IMR-90 (cell line): Measurements from ENCODE around the gene CBX8. TPM values are rescaled to one million over a fixed set of nuclear protein-coding genes. Genes with fewer than 3 reads are reported as not detected.

ENCODE experiments used
- ATAC-seq: fragments of 200-7000 bp; cut with Tn5 transposase; 2 replicates; pipeline ENCODE4 v1.9.1; 2020; ENCODE audit warnings: low read depth, mild to moderate bottlenecking, moderate library complexity
- BruUV-seq: library from RNA; stranded (reverse); fragments of 400-500 nt; replicated peaks from 2 replicates; lab custom pipeline; 2021; lab: Mats Ljungman, UMichigan
- CTCF ChIA-PET: fragments of 300-600 bp; formaldehyde crosslinking; extraction: SDS; loops from one replicate; lab custom pipeline; 2021; ENCODE audit warnings: antibody characterized with exemption; lab: Yijun Ruan, JAX
- POLR2A ChIA-PET: fragments of 300-600 bp; sonication (Branson Sonifier 250); formaldehyde crosslinking; loops from one replicate; lab custom pipeline; 2022; ENCODE audit warnings: antibody characterized with exemption; ENCODE audit not compliant: unreplicated experiment; lab: Charles Lee
- DNase-seq: peaks from one replicate; pipeline ENCODE4 v3.0.0; 2013
- H2AFZ ChIP-seq: replicated peaks from 2 replicates; pipeline ENCODE3; 2013; ENCODE audit warnings: low read length, mild to moderate bottlenecking; ENCODE audit not compliant: poor library complexity
- H2AK5ac ChIP-seq: 2 replicates; pipeline ENCODE4 v1.6.1; 2013; ENCODE audit warnings: low read depth, low read length, inconsistent platforms
- H2AK9ac ChIP-seq: replicated peaks from 2 replicates; pipeline ENCODE3; 2013; ENCODE audit warnings: mild to moderate bottlenecking, low read depth, low read length, moderate library complexity; ENCODE audit not compliant: poor library complexity
- H2BK120ac ChIP-seq: 2 replicates; pipeline ENCODE4 v1.6.1; 2013; ENCODE audit warnings: low read depth, low read length, inconsistent platforms
- H2BK15ac ChIP-seq: 3 replicates; pipeline ENCODE4 v1.6.1; 2013; ENCODE audit warnings: low read depth, low read length, inconsistent platforms
- H2BK20ac ChIP-seq: 2 replicates; pipeline ENCODE4 v1.6.1; 2013; ENCODE audit warnings: low read depth, mild to moderate bottlenecking, inconsistent platforms, low read length, moderate library complexity
- H2BK5ac ChIP-seq: 2 replicates; pipeline ENCODE4 v1.6.1; 2013; ENCODE audit warnings: mild to moderate bottlenecking, low read depth, low read length, inconsistent platforms; ENCODE audit not compliant: poor library complexity, severe bottlenecking
- H3K14ac ChIP-seq: replicated peaks from 2 replicates; pipeline ENCODE4 v1.6.1; 2013; ENCODE audit warnings: low read depth, low read length, inconsistent platforms
- H3K18ac ChIP-seq: 2 replicates; pipeline ENCODE4 v1.6.1; 2013; ENCODE audit warnings: low read depth, low read length, control low read depth
- H3K23ac ChIP-seq: 2 replicates; pipeline ENCODE4 v1.6.1; 2013; ENCODE audit warnings: low read depth, low read length, inconsistent platforms
- H3K27ac ChIP-seq: 2 replicates; pipeline ENCODE4 v1.5.1; 2013; ENCODE audit warnings: mild to moderate bottlenecking, control low read depth, low read length; ENCODE audit not compliant: insufficient read depth
- H3K27me3 ChIP-seq: 2 replicates; pipeline ENCODE4 v1.6.1; 2013; ENCODE audit warnings: low read length; ENCODE audit not compliant: control insufficient read depth, insufficient read depth
- H3K36me3 ChIP-seq: 2 replicates; pipeline ENCODE4 v1.6.1; 2013; ENCODE audit warnings: low read length, mixed read lengths; ENCODE audit not compliant: control insufficient read depth, insufficient read depth
- H3K4ac ChIP-seq: 2 replicates; pipeline ENCODE4 v1.6.1; 2013; ENCODE audit warnings: low read depth, low read length, inconsistent platforms
- H3K4me1 ChIP-seq: 2 replicates; pipeline ENCODE4 v1.6.1; 2013; ENCODE audit warnings: low read length, mixed read lengths; ENCODE audit not compliant: control insufficient read depth, insufficient read depth
- H3K4me2 ChIP-seq: 2 replicates; pipeline ENCODE4 v1.6.1; 2013; ENCODE audit warnings: low read depth, mild to moderate bottlenecking, control low read depth, low read length, moderate library complexity
- H3K4me3 ChIP-seq: 2 replicates; pipeline ENCODE4 v1.5.1; 2013; ENCODE audit warnings: low read depth, mild to moderate bottlenecking, control low read depth, low read length, moderate library complexity; ENCODE audit not compliant: insufficient read depth
- H3K56ac ChIP-seq: 2 replicates; pipeline ENCODE4 v1.6.1; 2013; ENCODE audit warnings: low read length, inconsistent platforms; ENCODE audit not compliant: insufficient read depth; ENCODE audit errors: extremely low read depth
- H3K79me1 ChIP-seq, 2 experiments: 2 replicates each; pipeline ENCODE4 v1.6.1; 2013; ENCODE audit warnings: low read length in 2 of 2, inconsistent platforms in 1 of 2, low read depth in 1 of 2
- H3K9ac ChIP-seq: 2 replicates; pipeline ENCODE4 v1.6.1; 2013; ENCODE audit warnings: low read depth, low read length, control low read depth
- H3K9me1 ChIP-seq: 2 replicates; pipeline ENCODE4 v1.6.1; 2013; ENCODE audit warnings: low read length, inconsistent platforms; ENCODE audit not compliant: insufficient read depth
- H3K9me3 ChIP-seq: 2 replicates; pipeline ENCODE4 v1.6.1; 2013; ENCODE audit warnings: low read length; ENCODE audit not compliant: control insufficient read depth, insufficient read depth
- H4K20me1 ChIP-seq: 2 replicates; pipeline ENCODE4 v1.6.1; 2013; ENCODE audit warnings: low read length, inconsistent platforms; ENCODE audit not compliant: insufficient read depth
- H4K5ac ChIP-seq: 2 replicates; pipeline ENCODE4 v1.6.1; 2013; ENCODE audit warnings: mild to moderate bottlenecking, low read depth, low read length, control low read depth
- H4K8ac ChIP-seq, 2 experiments: 2 replicates each; pipeline ENCODE4 v1.6.1; 2013; ENCODE audit warnings: low read depth in 2 of 2, low read length in 2 of 2, control low read depth in 1 of 2, inconsistent platforms in 1 of 2
- H4K91ac ChIP-seq: 2 replicates; pipeline ENCODE4 v1.6.1; 2013; ENCODE audit warnings: low read depth, low read length, inconsistent platforms; ENCODE audit not compliant: insufficient read depth
- CEBPB ChIP-seq: IDR thresholded peaks from 2 replicates; pipeline ENCODE4 v1.6.1; 2012; ENCODE audit warnings: low read depth, low read length, improper control_type of control experiment
- CHD1 ChIP-seq: IDR thresholded peaks from 2 replicates; pipeline ENCODE4 v1.6.1; 2012; ENCODE audit warnings: low read depth, low read length, improper control_type of control experiment
- MAFK ChIP-seq: IDR thresholded peaks from 2 replicates; pipeline ENCODE4 v1.6.1; 2012; ENCODE audit warnings: low read depth, low read length, improper control_type of control experiment
- MXI1 ChIP-seq: IDR thresholded peaks from 2 replicates; pipeline ENCODE4 v1.6.1; 2012; ENCODE audit warnings: low read depth, mild to moderate bottlenecking, low read length, moderate library complexity, borderline replicate concordance
- SMC3 ChIP-seq: fragments of 150-350 bp; IDR thresholded peaks from 2 replicates; pipeline ENCODE4 v1.6.1; 2016; ENCODE audit warnings: low read depth, mild to moderate bottlenecking, antibody characterized with exemption, low read length, moderate library complexity
- WGBS, 2 experiments: methylation state at CpG; one replicate each; pipeline versions ENCODE4 v1.1.5 to v1.1.7; 2013; ENCODE audit warnings: missing lambda C conversion rate in 2 of 2; ENCODE audit not compliant: insufficient read length in 1 of 2; ENCODE audit errors: extremely low coverage in 2 of 2; 5-methylcytosine and 5-hydroxymethylcytosine counted together
- dilution Hi-C: fragments of 300-500 bp; cut with HindIII; formaldehyde crosslinking; loops from one replicate; pipeline ENCODE4 v1.14.3; 2018; ENCODE audit warnings: low sequenced_read_pairs; ENCODE audit not compliant: unreplicated experiment
- in situ Hi-C: fragments of 300-500 bp; cut with MboI; formaldehyde crosslinking; loops from 3 replicates; pipeline ENCODE4 v1.14.3; 2019; ENCODE audit warnings: low sequenced_read_pairs, inconsistent platforms, mixed read lengths
- intact Hi-C: fragments of 100-400 bp; cut with micrococcal nuclease; formaldehyde crosslinking; loops from 2 replicates; pipeline ENCODE4 v1.10.0; 2022
- polyA plus RNA-seq, 3 experiments: library from polyadenylated mRNA; depleted of rRNA; stranded (reverse); fragments of >200 nt; gene quantifications; 2 replicates each; pipeline ENCODE4 v1.2.3, GENCODE V29; 2012; ENCODE audit warnings: low replicate concordance in 1 of 3
- total RNA-seq: library from RNA; depleted of rRNA; stranded (reverse); fragments of >200 nt; gene quantifications from 2 replicates; pipeline ENCODE4 v1.2.3, GENCODE V29; 2012; rRNA removed
- TF ChIP-seq, protein P1 (sequence below): conservative IDR thresholded peaks from 2 replicates; pipeline ENCODE4 v1.5.1; 2012; ENCODE audit warnings: mild to moderate bottlenecking, low read depth, low read length, improper control_type of control experiment

The CBX8 gene
- total and polyA plus RNA-seq, 2 of the 4 experiments (the other 2 are of a cell fraction) = 3.2 to 5.4 TPM

DNA sequence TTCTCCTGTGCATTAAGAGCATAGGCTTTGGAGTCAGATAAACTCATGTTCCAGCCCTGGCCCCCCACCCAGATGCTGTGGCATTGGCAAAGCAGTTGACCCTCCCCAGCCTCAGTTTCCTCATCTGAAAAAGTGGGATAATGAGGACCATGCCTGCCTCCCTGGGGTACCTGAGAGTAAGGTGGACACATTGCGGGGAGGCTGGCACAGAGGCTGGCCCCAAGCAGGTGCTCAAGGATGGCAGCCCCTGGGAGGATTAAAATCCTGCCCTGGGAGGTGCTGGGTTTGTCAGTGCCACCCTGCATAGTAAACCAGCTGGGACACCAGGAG is 54.3 kb downstream of the CBX8 start:
- DNase-seq = no peak
- H4K20me1 ChIP-seq = no peaks in the 10 kb centered on the region
- in situ Hi-C loops (no loop called here), dilution Hi-C loops (no loop called here), intact Hi-C loops (no loop called here)
- no TSS peak for BruUV-seq
- no peaks in the 10 kb centered on the region for H3K4me1 ChIP-seq
- H4K91ac ChIP-seq = no peak overlapping the region
- H3K4me3 ChIP-seq = no peak overlapping the region
- H3K14ac ChIP-seq = no peak overlapping the region
- H3K4me2 ChIP-seq = no peak overlapping the region
- TF ChIP-seq, protein P1, sequence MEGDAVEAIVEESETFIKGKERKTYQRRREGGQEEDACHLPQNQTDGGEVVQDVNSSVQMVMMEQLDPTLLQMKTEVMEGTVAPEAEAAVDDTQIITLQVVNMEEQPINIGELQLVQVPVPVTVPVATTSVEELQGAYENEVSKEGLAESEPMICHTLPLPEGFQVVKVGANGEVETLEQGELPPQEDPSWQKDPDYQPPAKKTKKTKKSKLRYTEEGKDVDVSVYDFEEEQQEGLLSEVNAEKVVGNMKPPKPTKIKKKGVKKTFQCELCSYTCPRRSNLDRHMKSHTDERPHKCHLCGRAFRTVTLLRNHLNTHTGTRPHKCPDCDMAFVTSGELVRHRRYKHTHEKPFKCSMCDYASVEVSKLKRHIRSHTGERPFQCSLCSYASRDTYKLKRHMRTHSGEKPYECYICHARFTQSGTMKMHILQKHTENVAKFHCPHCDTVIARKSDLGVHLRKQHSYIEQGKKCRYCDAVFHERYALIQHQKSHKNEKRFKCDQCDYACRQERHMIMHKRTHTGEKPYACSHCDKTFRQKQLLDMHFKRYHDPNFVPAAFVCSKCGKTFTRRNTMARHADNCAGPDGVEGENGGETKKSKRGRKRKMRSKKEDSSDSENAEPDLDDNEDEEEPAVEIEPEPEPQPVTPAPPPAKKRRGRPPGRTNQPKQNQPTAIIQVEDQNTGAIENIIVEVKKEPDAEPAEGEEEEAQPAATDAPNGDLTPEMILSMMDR = no peak
- TF ChIP-seq CEBPB (no peak), MXI1 (no peak), SMC3 (no peak), CHD1 (no peak), MAFK (no peak)
- H2BK5ac ChIP-seq = no peak overlapping the region
- POLR2A ChIA-PET = no interaction called here
- no peak overlapping the region for H3K56ac ChIP-seq
- H4K8ac ChIP-seq = no peak overlapping the region
- H2BK120ac ChIP-seq = no peak overlapping the region
- no peaks in the 10 kb centered on the region for H3K36me3 ChIP-seq
- peaks cover 70% of the 10 kb centered on the region for H3K27me3 ChIP-seq
- H2BK15ac ChIP-seq = no peak overlapping the region
- WGBS, 2 experiments = no CpG with 5 or more reads among the region's 1 CpG
- CTCF ChIA-PET = interaction anchor here (0.7 kb wide), 1 partner anchor 14 kb away, joined by 3 read pairs; no protein-coding TSS in a partner anchor
- H3K79me1 ChIP-seq = no peaks in the 10 kb centered on the region
- H3K4ac ChIP-seq = no peak overlapping the region
- no peak overlapping the region for H3K9ac ChIP-seq
- no peak overlapping the region for H2AFZ ChIP-seq
- H4K5ac ChIP-seq = no peak overlapping the region
- no peaks in the 10 kb centered on the region for H3K9me3 ChIP-seq
- no peak for ATAC-seq
- H2AK9ac ChIP-seq = no peak overlapping the region
- H2BK20ac ChIP-seq = no peak overlapping the region
- H2AK5ac ChIP-seq = no peak overlapping the region
- H3K9me1 ChIP-seq = no peaks in the 10 kb centered on the region
- H3K18ac ChIP-seq = no peak overlapping the region
- no peak overlapping the region for H3K27ac ChIP-seq
- no peak overlapping the region for H3K23ac ChIP-seq

Other genes starting within 250 kb of the CBX8 start
- not detected in 2 replicates for gene RBFOX3, start 186.0 kb downstream of the CBX8 start, total RNA-seq
- gene RBFOX3, start 186.0 kb downstream of the CBX8 start, polyA plus RNA-seq (2012; rRNA removed) = 0.09 TPM in 1 of 2 replicates, not detected in the other
- gene ENPP7, start 66.1 kb downstream of the CBX8 start, total RNA-seq = not detected in 2 replicates
- not detected in 2 replicates for gene ENPP7, start 66.1 kb downstream of the CBX8 start, polyA plus RNA-seq (2012; rRNA removed)
- gene CBX2, start 18.9 kb downstream of the CBX8 start, total RNA-seq = 2.0 and 2.2 TPM in 2 replicates
- 3.2 and 4.0 TPM in 2 replicates for gene CBX2, start 18.9 kb downstream of the CBX8 start, polyA plus RNA-seq (2012; rRNA removed)
- gene CBX4, start 42.4 kb upstream of the CBX8 start, total RNA-seq = 3.2 and 5.3 TPM in 2 replicates
- 9.4 and 12.9 TPM in 2 replicates for gene CBX4, start 42.4 kb upstream of the CBX8 start, polyA plus RNA-seq (2012; rRNA removed)
- gene TBC1D16, start 238.8 kb upstream of the CBX8 start, total RNA-seq = 14.4 and 16.7 TPM in 2 replicates
- 9.2 and 10.1 TPM in 2 replicates for gene TBC1D16, start 238.8 kb upstream of the CBX8 start, polyA plus RNA-seq (2012; rRNA removed)
- 0.90 and 1.9 TPM in 2 replicates for gene CCDC40, start 239.6 kb upstream of the CBX8 start, total RNA-seq
- gene CCDC40, start 239.6 kb upstream of the CBX8 start, polyA plus RNA-seq (2012; rRNA removed) = 3.8 and 4.7 TPM in 2 replicates